Ramos (cell line): Measurements from ENCODE around the gene KCNG2.

ENCODE experiments used
- in situ Hi-C: fragments of 300-500 bp; cut with MboI; formaldehyde crosslinking; loops from one replicate; pipeline ENCODE4 v1.14.3; 2022; ENCODE audit warnings: low sequenced_read_pairs; ENCODE audit not compliant: unreplicated experiment

KCNG2 gene

GRCh38 chr18:79900610-79901570 lies 103.2 kb downstream of the KCNG2 start:
- in situ Hi-C loops: no loop called here

- in situ Hi-C loops: no loop called here
Measured at GRCh38 chr18:79901665-79902064, 103.9 kb downstream of the KCNG2 start.

GRCh38 chr18:79902075-79902474 lies 104.3 kb downstream of the KCNG2 start:
- in situ Hi-C loops: no loop called here

GRCh38 chr18:79902640-79903039 lies 104.9 kb downstream of the KCNG2 start:
- in situ Hi-C loops: no loop called here

- in situ Hi-C loops: no loop called here
Measured at GRCh38 chr18:79903071-79903635, 105.4 kb downstream of the KCNG2 start.

- in situ Hi-C loops: no loop called here
Measured at GRCh38 chr18:79903787-79904356, 106.1 kb downstream of the KCNG2 start.

GRCh38 chr18:79904357-79905147 lies 106.8 kb downstream of the KCNG2 start:
- in situ Hi-C loops: no loop called here

- in situ Hi-C loops: no loop called here
Measured at GRCh38 chr18:79905389-79905911, 107.7 kb downstream of the KCNG2 start.

- in situ Hi-C loops: no loop called here
Measured at GRCh38 chr18:79905993-79906392, 108.3 kb downstream of the KCNG2 start.

- in situ Hi-C loops: no loop called here
Measured at GRCh38 chr18:79906706-79907105, 109.0 kb downstream of the KCNG2 start.

GRCh38 chr18:79910563-79911343 lies 113.0 kb downstream of the KCNG2 start:
- in situ Hi-C loops: no loop called here

- in situ Hi-C loops: no loop called here
Measured at GRCh38 chr18:79911344-79912270, 113.9 kb downstream of the KCNG2 start.

- in situ Hi-C loops: no loop called here
Measured at GRCh38 chr18:79912409-79912991, 114.8 kb downstream of the KCNG2 start.

- in situ Hi-C loops: no loop called here
Measured at GRCh38 chr18:79912994-79913831, 115.5 kb downstream of the KCNG2 start.

GRCh38 chr18:79914614-79915160 lies 116.9 kb downstream of the KCNG2 start:
- in situ Hi-C loops: no loop called here

GRCh38 chr18:79915161-79916127 lies 117.7 kb downstream of the KCNG2 start:
- in situ Hi-C loops: no loop called here
